ENCODE results near the gene RFX1.

- TF ChIP-seq, protein P1, sequence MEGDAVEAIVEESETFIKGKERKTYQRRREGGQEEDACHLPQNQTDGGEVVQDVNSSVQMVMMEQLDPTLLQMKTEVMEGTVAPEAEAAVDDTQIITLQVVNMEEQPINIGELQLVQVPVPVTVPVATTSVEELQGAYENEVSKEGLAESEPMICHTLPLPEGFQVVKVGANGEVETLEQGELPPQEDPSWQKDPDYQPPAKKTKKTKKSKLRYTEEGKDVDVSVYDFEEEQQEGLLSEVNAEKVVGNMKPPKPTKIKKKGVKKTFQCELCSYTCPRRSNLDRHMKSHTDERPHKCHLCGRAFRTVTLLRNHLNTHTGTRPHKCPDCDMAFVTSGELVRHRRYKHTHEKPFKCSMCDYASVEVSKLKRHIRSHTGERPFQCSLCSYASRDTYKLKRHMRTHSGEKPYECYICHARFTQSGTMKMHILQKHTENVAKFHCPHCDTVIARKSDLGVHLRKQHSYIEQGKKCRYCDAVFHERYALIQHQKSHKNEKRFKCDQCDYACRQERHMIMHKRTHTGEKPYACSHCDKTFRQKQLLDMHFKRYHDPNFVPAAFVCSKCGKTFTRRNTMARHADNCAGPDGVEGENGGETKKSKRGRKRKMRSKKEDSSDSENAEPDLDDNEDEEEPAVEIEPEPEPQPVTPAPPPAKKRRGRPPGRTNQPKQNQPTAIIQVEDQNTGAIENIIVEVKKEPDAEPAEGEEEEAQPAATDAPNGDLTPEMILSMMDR (IDR thresholded peaks at IDR 0.05), result no peak
- no peak for TF ChIP-seq POLR2AphosphoS5 (IDR thresholded peaks at IDR 0.05)
Measured at GRCh38 chr19:13979244-13979615, 26.9 kb downstream of the RFX1 start.
